HCT116 (cell line): ENCODE results near the gene TRMU. TPM values are rescaled to one million over a fixed set of nuclear protein-coding genes. Genes with fewer than 3 reads are reported as not detected.

Experiments used
- ATAC-seq: fragments of 200-7000 bp; cut with Tn5 transposase; 2 replicates; pipeline ENCODE4 v1.9.1; 2020; ENCODE audit warnings: mild to moderate bottlenecking, moderate library complexity
- BruUV-seq: library from RNA; stranded (reverse); fragments of 400-500 nt; replicated peaks from 2 replicates; lab custom pipeline; 2021; lab: Mats Ljungman, UMichigan
- CTCF ChIA-PET: fragments of 300-600 bp; sonication (Branson Sonifier 250); formaldehyde crosslinking; loops from one replicate; lab custom pipeline; 2021; ENCODE audit warnings: antibody characterized with exemption; lab: Charles Lee
- POLR2A ChIA-PET: fragments of 300-600, 350-600 bp; sonication (Branson Sonifier 250); formaldehyde crosslinking; loops from one replicate; lab custom pipeline; 2021; ENCODE audit warnings: antibody characterized with exemption; lab: Charles Lee
- RAD21 ChIA-PET, 2 experiments: fragments of 300-600 bp; sonication (Branson Sonifier 250); formaldehyde crosslinking; loops; one replicate each; lab custom pipeline; 2023; ENCODE audit warnings: low total read pairs in 2 of 2; ENCODE audit not compliant: uncharacterized antibody in 2 of 2, unreplicated experiment in 2 of 2, low non-redundant PET in 1 of 2; lab: Charles Lee
- DNase-seq: peaks from one replicate; pipeline ENCODE4 v3.0.0-alpha.2; 2010; ENCODE audit warnings: low read depth, low spot score
- H2AFZ ChIP-seq: fragments of 200-600 bp; shearing (Covaris generic), sonication (generic); 2 replicates; pipeline ENCODE4 v1.6.1; 2017; ENCODE audit warnings: low read depth, mixed run types, mixed read lengths, antibody characterized with exemption, low read length; ENCODE audit not compliant: poor library complexity, severe bottlenecking
- H3K27ac ChIP-seq: 2 replicates; pipeline ENCODE4 v1.5.1; 2012; ENCODE audit warnings: low read depth, low read length
- H3K27me3 ChIP-seq: fragments of 200-600 bp; sonication (generic); 2 replicates; pipeline ENCODE4 v1.6.1; 2016; ENCODE audit warnings: mixed run types, low read length, mixed read lengths; ENCODE audit not compliant: insufficient read depth
- H3K36me3 ChIP-seq, 2 experiments: fragments of 200-500 bp in 1 of 2; fragments of 200-600 bp in 1 of 2; sonication (Bioruptor generic) in 1 of 2; sonication (generic) in 1 of 2; 2 replicates each; pipeline versions ENCODE4 v1.5.1 to v1.6.1; 2014 to 2016; ENCODE audit warnings: low read length in 2 of 2, inconsistent platforms in 1 of 2, mixed read lengths in 1 of 2, mixed run types in 1 of 2; ENCODE audit not compliant: insufficient read depth in 2 of 2, control insufficient read depth in 1 of 2
- H3K4me1 ChIP-seq, 2 experiments: fragments of 200-600 bp in 1 of 2; sonication (generic) in 1 of 2; 2 replicates each; pipeline versions ENCODE4 v1.5.1 to v1.6.1; 2012 to 2017; ENCODE audit warnings: low read length in 2 of 2, inconsistent platforms in 1 of 2, mild to moderate bottlenecking in 1 of 2, mixed read lengths in 1 of 2, mixed run types in 1 of 2, moderate library complexity in 1 of 2; ENCODE audit not compliant: insufficient read depth in 2 of 2, control insufficient read depth in 1 of 2
- H3K4me2 ChIP-seq: fragments of 200-600 bp; sonication (generic); 2 replicates; pipeline ENCODE4 v1.6.1; 2017; ENCODE audit warnings: mixed run types, low read length, mixed read lengths
- H3K4me3 ChIP-seq, 2 experiments: fragments of 200-600 bp in 1 of 2; sonication (generic) in 1 of 2; replicated peaks in 1 of 2; 2 replicates each; pipeline ENCODE4 v1.5.1; 2011 to 2016; ENCODE audit warnings: low read length in 2 of 2, control low read depth in 1 of 2, low read depth in 1 of 2, mild to moderate bottlenecking in 1 of 2, mixed read lengths in 1 of 2, mixed run types in 1 of 2
- H3K79me2 ChIP-seq: fragments of 200-600 bp; sonication (generic); 2 replicates; pipeline ENCODE4 v1.6.1; 2017; ENCODE audit warnings: mild to moderate bottlenecking, mixed run types, low read length, moderate library complexity, mixed read lengths; ENCODE audit not compliant: insufficient read depth
- H3K9ac ChIP-seq: fragments of 200-600 bp; sonication (generic); 2 replicates; pipeline ENCODE4 v1.6.1; 2016; ENCODE audit warnings: low read length, mixed read lengths
- H3K9me2 ChIP-seq: fragments of 200-600 bp; sonication (generic), shearing (Covaris generic); 2 replicates; pipeline ENCODE4 v1.6.1; 2017; ENCODE audit warnings: mixed run types, mild to moderate bottlenecking, moderate library complexity; ENCODE audit not compliant: insufficient read depth
- H3K9me3 ChIP-seq, 2 experiments: fragments of 200-500 bp in 1 of 2; fragments of 200-600 bp in 1 of 2; sonication (Bioruptor generic) in 1 of 2; sonication (generic) in 1 of 2; 2 replicates each; pipeline ENCODE4 v1.6.1; 2014 to 2017; ENCODE audit warnings: low read length in 2 of 2, mixed read lengths in 2 of 2, inconsistent platforms in 1 of 2, low read depth in 1 of 2, mild to moderate bottlenecking in 1 of 2, mixed run types in 1 of 2, moderate library complexity in 1 of 2; ENCODE audit not compliant: control insufficient read depth in 1 of 2, insufficient read depth in 1 of 2
- H4K20me1 ChIP-seq: fragments of 200-600 bp; sonication (generic), shearing (Covaris generic); 2 replicates; pipeline ENCODE4 v1.6.1; 2017; ENCODE audit warnings: mixed run types, mild to moderate bottlenecking, moderate library complexity; ENCODE audit not compliant: insufficient read depth
- CBX3 ChIP-seq: IDR thresholded peaks from 2 replicates; pipeline ENCODE4 v1.6.1; 2012; ENCODE audit warnings: low read depth
- EGR1 ChIP-seq: IDR thresholded peaks from 2 replicates; pipeline ENCODE4 v1.6.1; 2012; ENCODE audit warnings: low read depth
- ELF1 ChIP-seq: IDR thresholded peaks from 2 replicates; pipeline ENCODE4 v1.6.1; 2012; ENCODE audit warnings: low read depth, borderline replicate concordance
- POLR2A ChIP-seq: IDR thresholded peaks from 2 replicates; pipeline ENCODE4 v1.7.0; 2011; ENCODE audit warnings: borderline replicate concordance; ENCODE audit not compliant: insufficient read depth, insufficient read length; ENCODE audit errors: extremely low read depth
- RAD21 ChIP-seq: IDR thresholded peaks from 2 replicates; pipeline ENCODE4 v1.6.1; 2012; ENCODE audit warnings: low read depth, mild to moderate bottlenecking
- SIN3A ChIP-seq: IDR thresholded peaks from 2 replicates; pipeline ENCODE4 v1.6.1; 2012; ENCODE audit warnings: low read depth
- SP1 ChIP-seq: IDR thresholded peaks from 2 replicates; pipeline ENCODE4 v1.6.1; 2012; ENCODE audit warnings: low read depth
- ZFX ChIP-seq: fragments of 450-650 bp; IDR thresholded peaks from 2 replicates; pipeline ENCODE4 v1.6.1; 2017
- ZNF274 ChIP-seq: fragments of 200-500 bp; sonication (Bioruptor generic); IDR thresholded peaks from 2 replicates; pipeline ENCODE4 v1.6.1; 2014; ENCODE audit warnings: mild to moderate bottlenecking, low read depth, low read length, inconsistent platforms
- intact Hi-C: fragments of 100-400 bp; cut with micrococcal nuclease; formaldehyde crosslinking; loops from 2 replicates; pipeline ENCODE4 v1.10.0; 2022
- total RNA-seq: library from RNA; stranded (reverse); gene quantifications from one replicate; pipeline ENCODE4 v1.2.1, GENCODE V29; 2021; ENCODE audit not compliant: unreplicated experiment
- TF ChIP-seq, protein P1 (sequence below): IDR thresholded peaks from 2 replicates; pipeline ENCODE4 v1.6.1; 2012; ENCODE audit warnings: low read depth

Gene TRMU
- total RNA-seq, 1 experiment from 2014 or later = 65.4 TPM

DNA sequence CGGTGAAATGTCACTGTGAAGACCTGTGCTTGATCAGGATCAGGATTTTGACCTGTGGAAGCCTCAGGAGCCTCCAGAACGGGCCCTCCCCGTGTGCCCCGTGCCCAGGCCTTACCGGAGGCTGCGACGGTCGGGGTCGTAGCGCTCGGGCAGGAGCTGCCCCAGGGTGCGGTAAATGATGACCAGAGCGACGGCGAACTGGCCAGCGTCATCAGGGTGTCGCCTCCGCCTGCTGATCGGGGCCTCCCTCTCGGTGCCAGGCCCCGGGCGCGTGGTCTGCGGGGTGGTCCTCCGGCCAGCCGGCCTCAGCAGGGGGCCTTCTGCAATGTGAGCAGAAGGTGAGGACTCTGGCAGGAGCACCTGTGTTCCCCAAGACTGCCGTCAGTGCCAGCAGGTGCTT is 46.2 kb downstream of the TRMU start:
- H3K9ac ChIP-seq = no peak overlapping the region
- ChIA-PET RAD21 (no interaction called here), CTCF (no interaction called here), POLR2A (no interaction called here)
- no peaks in the 10 kb centered on the region for H3K27me3 ChIP-seq
- H2AFZ ChIP-seq = no peak overlapping the region
- no peak for DNase-seq
- H3K9me2 ChIP-seq = no peaks in the 10 kb centered on the region
- H3K9me3 ChIP-seq = peaks cover 0 to 2% of the 10 kb centered on the region in 2 experiments; a peak in 1 of 4 replicates
- no peak for ATAC-seq
- BruUV-seq = no TSS peak
- H3K4me1 ChIP-seq = peaks cover 25 to 40% of the 10 kb centered on the region in 2 experiments
- H4K20me1 ChIP-seq = no peaks in the 10 kb centered on the region
- no peaks in the 10 kb centered on the region for H3K79me2 ChIP-seq
- H3K36me3 ChIP-seq = peaks cover 0 to 4% of the 10 kb centered on the region in 2 experiments; a peak in 1 of 4 replicates
- H3K27ac ChIP-seq = no peak overlapping the region
- H3K4me2 ChIP-seq = no peak overlapping the region
- intact Hi-C loops = loop anchor here (2.0 kb wide), 1 partner anchor 23 kb away; no protein-coding TSS in a partner anchor
- no peak overlapping the region for H3K4me3 ChIP-seq
- no peak for TF ChIP-seq EGR1
- TF ChIP-seq POLR2A = no peak
- TF ChIP-seq RAD21 = no peak
- TF ChIP-seq, protein P1, sequence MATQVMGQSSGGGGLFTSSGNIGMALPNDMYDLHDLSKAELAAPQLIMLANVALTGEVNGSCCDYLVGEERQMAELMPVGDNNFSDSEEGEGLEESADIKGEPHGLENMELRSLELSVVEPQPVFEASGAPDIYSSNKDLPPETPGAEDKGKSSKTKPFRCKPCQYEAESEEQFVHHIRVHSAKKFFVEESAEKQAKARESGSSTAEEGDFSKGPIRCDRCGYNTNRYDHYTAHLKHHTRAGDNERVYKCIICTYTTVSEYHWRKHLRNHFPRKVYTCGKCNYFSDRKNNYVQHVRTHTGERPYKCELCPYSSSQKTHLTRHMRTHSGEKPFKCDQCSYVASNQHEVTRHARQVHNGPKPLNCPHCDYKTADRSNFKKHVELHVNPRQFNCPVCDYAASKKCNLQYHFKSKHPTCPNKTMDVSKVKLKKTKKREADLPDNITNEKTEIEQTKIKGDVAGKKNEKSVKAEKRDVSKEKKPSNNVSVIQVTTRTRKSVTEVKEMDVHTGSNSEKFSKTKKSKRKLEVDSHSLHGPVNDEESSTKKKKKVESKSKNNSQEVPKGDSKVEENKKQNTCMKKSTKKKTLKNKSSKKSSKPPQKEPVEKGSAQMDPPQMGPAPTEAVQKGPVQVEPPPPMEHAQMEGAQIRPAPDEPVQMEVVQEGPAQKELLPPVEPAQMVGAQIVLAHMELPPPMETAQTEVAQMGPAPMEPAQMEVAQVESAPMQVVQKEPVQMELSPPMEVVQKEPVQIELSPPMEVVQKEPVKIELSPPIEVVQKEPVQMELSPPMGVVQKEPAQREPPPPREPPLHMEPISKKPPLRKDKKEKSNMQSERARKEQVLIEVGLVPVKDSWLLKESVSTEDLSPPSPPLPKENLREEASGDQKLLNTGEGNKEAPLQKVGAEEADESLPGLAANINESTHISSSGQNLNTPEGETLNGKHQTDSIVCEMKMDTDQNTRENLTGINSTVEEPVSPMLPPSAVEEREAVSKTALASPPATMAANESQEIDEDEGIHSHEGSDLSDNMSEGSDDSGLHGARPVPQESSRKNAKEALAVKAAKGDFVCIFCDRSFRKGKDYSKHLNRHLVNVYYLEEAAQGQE = no peak
- no peak for TF ChIP-seq SP1
- no peak for TF ChIP-seq CBX3
- no peak for TF ChIP-seq ZNF274
- no peak for TF ChIP-seq ELF1
- no peak for TF ChIP-seq SIN3A
- no peak for TF ChIP-seq ZFX
